HG02763 (cell line): ENCODE measurements around the gene KIAA0319L.
"Not testable (repeated sequence)": the region's sequence is repeated elsewhere in the genome, so short reads cannot be mapped to it uniquely, and the experiment has no call there.

Source experiments
- ATAC-seq: cut with Tn5 transposase; IDR thresholded peaks from one replicate; pipeline ENCODE4 v1.9.1; 2021; ENCODE audit warnings: mild to moderate bottlenecking, moderate library complexity; ENCODE audit not compliant: unreplicated experiment

KIAA0319L gene

DNA sequence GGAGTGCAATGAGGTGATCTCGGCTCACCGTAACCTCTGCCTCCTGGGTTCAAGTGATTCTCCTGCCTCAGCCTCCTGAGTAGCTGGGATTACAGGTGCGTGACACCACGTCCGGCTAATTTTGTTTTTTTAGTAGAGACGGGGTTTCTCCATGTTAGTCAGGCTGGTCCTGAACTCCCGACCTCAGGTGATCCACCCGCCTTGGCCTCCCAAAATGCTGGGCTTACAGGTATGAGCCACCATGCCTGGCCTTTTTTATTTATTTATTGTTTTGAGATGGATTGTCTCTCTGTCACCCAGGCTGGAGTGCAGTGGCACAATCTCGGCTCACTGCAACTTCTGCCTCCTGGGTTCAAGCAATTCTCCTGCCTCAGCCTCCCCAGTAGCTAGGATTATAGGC lies 24.4 kb upstream of the KIAA0319L start:
- ATAC-seq, result not testable (repeated sequence)

DNA sequence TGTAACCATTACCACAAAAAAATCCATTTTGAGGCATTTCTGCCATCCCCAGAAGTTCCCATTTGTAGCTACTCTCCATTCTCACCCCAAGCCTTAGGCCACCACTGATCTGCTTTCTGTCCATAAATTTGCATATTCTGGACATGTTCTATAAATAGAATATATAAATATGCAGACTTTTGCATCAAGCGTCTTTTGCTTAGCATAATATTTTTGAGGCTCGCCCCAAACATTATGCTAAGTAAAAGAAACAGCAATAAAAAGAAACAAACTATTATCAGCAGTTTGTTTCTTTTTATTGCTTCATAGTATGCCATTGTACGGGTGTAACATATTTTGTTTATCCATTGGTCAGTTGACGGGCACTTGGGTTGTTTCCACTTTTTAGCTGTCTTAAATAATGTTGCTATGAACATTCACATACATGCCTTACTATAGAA lies 23.8 kb upstream of the KIAA0319L start:
- ATAC-seq, result no peak

- ATAC-seq, result peak; percentile 43
Measured at GRCh38 chr1:35577071-35577998, 20.1 kb upstream of the KIAA0319L start.

DNA sequence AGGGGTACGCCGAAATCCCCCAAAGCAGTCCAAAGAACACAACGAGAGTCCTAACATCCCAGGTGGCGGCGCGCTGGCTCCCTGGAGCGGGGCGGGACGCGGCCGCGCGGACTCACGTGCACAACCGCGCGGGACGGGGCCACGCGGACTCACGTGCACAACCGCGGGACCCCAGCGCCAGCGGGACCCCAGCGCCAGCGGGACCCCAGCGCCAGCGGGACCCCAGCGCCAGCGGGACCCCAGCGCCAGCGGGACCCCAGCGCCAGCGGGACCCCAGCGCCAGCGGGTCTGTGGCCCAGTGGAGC lies 19.5 kb upstream of the KIAA0319L start:
- not testable (repeated sequence) for ATAC-seq

- no peak for ATAC-seq
Measured at GRCh38 chr1:35576061-35576765, 19.0 kb upstream of the KIAA0319L start.

DNA sequence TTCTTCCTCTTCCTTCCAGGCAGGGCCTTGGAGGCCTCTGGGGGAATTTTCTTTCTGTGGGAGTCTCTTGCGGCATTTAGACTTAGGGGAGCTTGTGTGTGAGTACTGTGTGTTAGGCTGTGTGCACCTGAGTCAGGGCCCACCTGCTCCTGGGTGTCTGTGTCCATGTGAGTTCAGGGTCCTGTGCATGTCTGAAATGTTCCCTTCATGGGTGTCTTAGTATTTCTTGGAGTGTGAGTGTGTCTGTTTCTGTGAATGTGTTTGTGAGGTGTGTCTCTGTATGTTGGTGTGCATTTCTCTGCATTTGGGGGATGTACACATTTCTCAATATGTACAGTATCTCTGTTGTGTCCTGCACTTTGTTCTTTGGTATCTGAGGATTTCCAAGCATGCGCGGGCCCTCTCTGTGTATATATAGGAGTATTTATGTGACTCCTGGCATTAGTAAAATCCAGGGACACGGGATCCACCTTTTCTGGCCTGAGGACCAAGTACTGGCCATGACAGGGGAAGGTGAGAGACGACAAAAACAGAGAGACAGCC lies 18.3 kb upstream of the KIAA0319L start:
- no peak for ATAC-seq

GRCh38 chr1:35574655-35575415 lies 17.6 kb upstream of the KIAA0319L start:
- no peak for ATAC-seq

GRCh38 chr1:35574125-35574654 lies 17.0 kb upstream of the KIAA0319L start:
- no peak for ATAC-seq

DNA sequence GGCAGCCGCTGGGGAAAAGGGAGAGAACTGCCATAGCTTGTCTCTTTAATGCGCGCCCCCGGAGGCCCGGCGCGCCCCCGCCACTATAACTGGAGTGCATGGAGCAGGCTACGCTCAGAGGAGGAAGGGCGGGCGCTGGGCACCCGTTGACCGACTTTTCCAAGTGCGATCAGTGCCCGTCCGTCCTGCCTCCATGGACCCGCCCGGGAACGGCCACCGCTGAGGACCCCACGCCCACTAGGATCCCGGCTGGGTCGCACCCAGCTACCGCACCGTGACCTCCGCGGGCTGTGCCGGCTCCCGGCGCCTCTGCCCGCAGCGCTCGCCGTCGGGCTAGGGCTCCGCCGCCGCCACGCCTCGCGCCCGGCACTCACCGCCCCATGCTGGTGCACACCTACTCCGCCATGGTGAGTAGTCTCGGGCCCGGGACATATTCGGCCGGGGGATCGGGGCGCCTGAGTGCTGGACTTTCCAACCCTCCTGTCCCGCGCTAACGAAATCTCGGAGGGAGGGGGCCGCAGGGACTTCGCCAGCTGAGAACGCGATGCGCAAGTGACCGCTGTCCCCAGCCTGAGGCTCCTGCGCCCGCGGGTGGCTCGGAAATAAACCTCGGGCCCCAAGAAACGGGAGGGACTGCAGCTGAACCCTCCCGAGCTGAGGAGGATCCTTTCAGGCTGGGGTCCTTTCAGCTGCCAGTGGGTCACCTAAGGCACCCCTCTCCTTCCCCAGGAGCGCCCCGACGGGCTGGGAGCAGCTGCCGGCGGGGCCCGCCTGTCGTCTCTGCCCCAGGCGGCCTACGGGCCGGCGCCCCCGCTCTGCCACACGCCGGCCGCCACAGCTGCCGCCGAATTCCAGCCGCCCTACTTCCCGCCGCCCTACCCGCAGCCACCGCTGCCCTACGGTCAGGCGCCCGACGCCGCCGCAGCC lies 16.3 kb upstream of the KIAA0319L start, which contains the start of gene TFAP2E:
TSS of gene TFAP2E (plus strand) at position 117 of the 927 bp plus-strand sequence. CDS start at position 381, 264 bp downstream.
- no peak for ATAC-seq

DNA sequence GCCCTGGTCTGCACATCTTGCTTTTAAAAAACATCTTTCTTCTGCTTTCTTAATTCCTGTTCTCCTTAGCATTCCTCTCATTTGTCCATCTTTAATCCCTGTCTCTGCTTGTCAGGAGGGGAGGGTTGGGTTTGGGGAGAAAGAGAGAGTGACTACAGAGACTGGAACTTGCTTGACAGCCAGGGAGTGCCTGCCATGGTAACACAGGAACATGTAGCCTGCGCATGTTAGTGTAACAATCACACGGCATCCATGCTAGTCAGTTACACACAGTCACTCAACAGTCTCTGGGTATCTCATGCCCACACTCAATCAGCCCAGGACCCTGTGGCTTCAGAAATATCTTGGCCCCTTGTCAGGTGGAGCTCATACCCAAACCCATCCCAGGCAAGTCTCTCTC lies 15.1 kb upstream of the KIAA0319L start:
- no peak for ATAC-seq

DNA sequence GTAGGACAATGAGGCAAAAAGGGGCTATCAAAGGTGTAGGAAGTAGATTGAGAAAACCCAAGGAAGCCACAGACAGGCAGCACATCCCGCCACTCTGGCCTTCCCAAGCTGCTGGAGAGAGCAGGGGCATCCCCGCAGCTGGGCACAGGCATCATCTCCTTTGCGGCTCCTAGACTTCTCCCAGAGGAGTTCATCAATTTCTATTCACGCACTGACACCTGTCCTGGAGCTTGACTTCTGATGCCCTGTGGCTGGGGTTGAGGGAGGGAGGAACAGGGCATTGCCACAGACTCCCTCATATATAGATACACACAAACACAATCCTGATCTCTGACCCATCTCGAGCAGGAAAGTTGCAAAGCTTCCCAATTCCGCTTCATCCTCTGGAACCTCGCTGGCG lies 14.1 kb upstream of the KIAA0319L start:
- no peak for ATAC-seq

GRCh38 chr1:35570589-35571137 lies 13.5 kb upstream of the KIAA0319L start:
- ATAC-seq, result no peak

- ATAC-seq, result no peak
Measured at GRCh38 chr1:35569936-35570335, 12.7 kb upstream of the KIAA0319L start.

DNA sequence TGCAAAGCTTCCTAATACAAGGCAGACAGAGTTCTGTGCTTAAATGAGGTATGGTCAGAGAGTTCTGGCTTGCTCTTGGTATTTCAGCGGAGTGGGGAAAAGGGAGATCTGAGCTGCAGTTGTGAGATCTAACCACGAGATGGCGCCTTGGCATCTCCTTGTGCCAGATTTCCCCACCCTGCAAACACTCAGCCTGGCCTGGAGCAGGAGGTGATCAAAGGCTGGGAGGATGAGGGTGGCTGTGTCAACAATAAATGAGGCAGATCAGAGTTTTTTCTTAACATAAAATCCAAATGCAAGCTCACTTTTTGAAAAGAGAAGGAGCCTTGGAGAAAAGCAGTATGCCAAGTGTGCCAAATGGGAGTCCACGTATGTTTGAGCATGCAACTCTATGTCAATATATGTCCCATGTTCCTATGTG lies 11.8 kb upstream of the KIAA0319L start:
- no peak for ATAC-seq

DNA sequence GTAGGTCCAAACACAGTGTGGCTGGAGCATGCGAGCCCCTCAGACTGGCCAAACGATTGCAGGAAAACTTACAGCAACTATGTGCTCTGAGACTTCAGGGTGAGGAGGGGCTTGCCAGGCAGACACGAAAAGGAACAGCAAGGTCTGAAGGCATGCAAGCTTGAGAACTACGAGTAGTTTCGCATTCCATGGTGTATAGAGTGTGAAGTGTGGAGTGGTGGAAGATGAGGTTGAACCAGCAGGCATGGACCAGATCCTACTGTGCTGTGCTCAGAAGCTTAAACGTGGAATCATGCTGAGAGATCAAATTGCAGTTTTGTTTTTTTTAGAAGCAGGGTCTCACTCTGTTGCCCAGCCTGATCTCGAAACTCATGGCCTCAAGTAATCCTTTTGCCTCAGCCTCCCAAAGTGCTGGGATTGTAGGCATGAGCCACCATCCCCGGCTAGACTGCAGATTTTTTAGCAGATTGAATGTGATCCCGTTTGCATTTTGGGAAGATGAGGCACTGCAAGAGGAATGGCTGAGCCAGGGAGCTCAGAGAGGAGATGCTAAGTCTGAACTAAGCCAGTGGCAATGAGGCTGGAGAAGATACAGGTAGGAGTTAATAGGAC lies 10.8 kb upstream of the KIAA0319L start:
- no peak for ATAC-seq

DNA sequence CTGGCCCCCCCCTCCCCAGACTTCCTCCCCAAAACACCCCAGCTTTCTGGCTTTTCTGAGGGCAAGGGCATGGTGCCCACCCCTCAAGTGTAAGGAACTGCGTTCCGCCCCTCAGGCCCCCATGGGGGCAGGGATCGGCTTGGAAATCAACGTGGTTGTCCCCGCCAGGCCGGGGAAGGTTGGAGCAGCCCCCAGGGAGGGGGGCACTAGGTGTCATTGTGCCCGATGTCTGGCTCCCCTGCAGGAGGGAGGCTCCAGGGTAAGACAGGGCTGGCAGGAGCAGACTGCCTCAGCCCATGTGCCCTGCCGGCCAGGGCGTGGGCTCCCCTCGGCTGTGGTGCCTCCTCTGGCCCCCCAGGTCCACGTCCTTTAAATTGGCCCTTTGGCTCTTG lies 8.5 kb upstream of the KIAA0319L start:
- no peak for ATAC-seq

- no peak for ATAC-seq
Measured at GRCh38 chr1:35564884-35565741, 7.9 kb upstream of the KIAA0319L start.
